H9 (cell line): Measurements from ENCODE around the gene CATSPERB. TPM values are rescaled to one million over a fixed set of nuclear protein-coding genes. Genes with fewer than 3 reads are reported as not detected.

ENCODE experiments used
- DNase-seq: peaks from one replicate; pipeline ENCODE4 v3.0.0-alpha.2; 2017
- H2AFZ ChIP-seq: one replicate; pipeline ENCODE4 v1.6.1; 2013; ENCODE audit warnings: mild to moderate bottlenecking, low read length, control low read depth, moderate library complexity
- H2AK5ac ChIP-seq: 2 replicates; pipeline ENCODE4 v1.6.1; 2013; ENCODE audit warnings: low read length, control low read depth, mixed read lengths; ENCODE audit not compliant: insufficient read length
- H2BK120ac ChIP-seq: one replicate; pipeline ENCODE4 v1.6.1; 2013; ENCODE audit warnings: low read depth, mild to moderate bottlenecking, low read length, control low read depth, inconsistent platforms; ENCODE audit not compliant: poor library complexity, severe bottlenecking
- H2BK12ac ChIP-seq: 2 replicates; pipeline ENCODE4 v1.6.1; 2013; ENCODE audit warnings: low read length, control low read depth, mixed read lengths, low read depth; ENCODE audit not compliant: insufficient read length
- H2BK15ac ChIP-seq: 2 replicates; pipeline ENCODE4 v1.6.1; 2013; ENCODE audit warnings: low read depth, low read length, control low read depth
- H2BK20ac ChIP-seq: one replicate; pipeline ENCODE4 v1.6.1; 2013; ENCODE audit warnings: low read depth, mild to moderate bottlenecking, low read length, control low read depth, inconsistent platforms; ENCODE audit not compliant: poor library complexity, severe bottlenecking
- H2BK5ac ChIP-seq: 2 replicates; pipeline ENCODE4 v1.6.1; 2013; ENCODE audit warnings: low read length, control low read depth, mixed read lengths; ENCODE audit not compliant: insufficient read length
- H3K14ac ChIP-seq: 2 replicates; pipeline ENCODE4 v1.6.1; 2013; ENCODE audit warnings: low read length, control low read depth; ENCODE audit not compliant: insufficient read depth
- H3K18ac ChIP-seq: 2 replicates; pipeline ENCODE4 v1.6.1; 2013; ENCODE audit warnings: low read depth, mild to moderate bottlenecking, mixed read lengths, low read length, control low read depth; ENCODE audit not compliant: insufficient read length
- H3K23ac ChIP-seq: 2 replicates; pipeline ENCODE4 v1.6.1; 2013; ENCODE audit warnings: low read length, control low read depth, mixed read lengths, low read depth; ENCODE audit not compliant: insufficient read length
- H3K23me2 ChIP-seq: 2 replicates; pipeline ENCODE4 v1.6.1; 2013; ENCODE audit warnings: low read depth, mild to moderate bottlenecking, mixed read lengths, low read length, control low read depth; ENCODE audit not compliant: insufficient read length, poor library complexity, severe bottlenecking
- H3K27ac ChIP-seq: 2 replicates; pipeline ENCODE4 v1.5.1; 2013; ENCODE audit warnings: low read length, control low read depth, mixed read lengths, low read depth; ENCODE audit not compliant: insufficient read length
- H3K27me3 ChIP-seq: 2 replicates; pipeline ENCODE4 v1.6.1; 2013; ENCODE audit warnings: low read length, control low read depth, inconsistent platforms; ENCODE audit not compliant: insufficient read depth
- H3K4ac ChIP-seq: 2 replicates; pipeline ENCODE4 v1.6.1; 2013; ENCODE audit warnings: low read depth, mild to moderate bottlenecking, control low read depth, inconsistent platforms, low read length, moderate library complexity
- H3K4me1 ChIP-seq: 2 replicates; pipeline ENCODE4 v1.6.1; 2013; ENCODE audit warnings: low read length, control low read depth, inconsistent platforms; ENCODE audit not compliant: insufficient read depth
- H3K4me2 ChIP-seq: 2 replicates; pipeline ENCODE4 v1.6.1; 2013; ENCODE audit warnings: low read length, control low read depth, mixed read lengths; ENCODE audit not compliant: insufficient read length, insufficient read depth
- H3K56ac ChIP-seq: 2 replicates; pipeline ENCODE4 v1.6.1; 2013; ENCODE audit warnings: low read depth, mild to moderate bottlenecking, mixed read lengths, low read length, control low read depth; ENCODE audit not compliant: insufficient read length
- H3K79me1 ChIP-seq: 2 replicates; pipeline ENCODE4 v1.6.1; 2013; ENCODE audit warnings: low read depth, mild to moderate bottlenecking, moderate library complexity, low read length, control low read depth, inconsistent platforms; ENCODE audit not compliant: insufficient read depth, poor library complexity, severe bottlenecking
- H3K79me2 ChIP-seq: 2 replicates; pipeline ENCODE4 v1.6.1; 2013; ENCODE audit warnings: low read length, control low read depth, inconsistent platforms; ENCODE audit not compliant: insufficient read depth
- H3K9ac ChIP-seq: 2 replicates; pipeline ENCODE4 v1.6.1; 2013; ENCODE audit warnings: low read length, control low read depth, mixed read lengths; ENCODE audit not compliant: insufficient read length; ENCODE audit errors: extremely low read depth
- H3K9me3 ChIP-seq: one replicate; pipeline ENCODE4 v1.6.1; 2013; ENCODE audit warnings: low read depth, low read length, inconsistent platforms; ENCODE audit not compliant: control insufficient read depth
- H3T11ph ChIP-seq: one replicate; pipeline ENCODE4 v1.6.1; 2013; ENCODE audit warnings: mild to moderate bottlenecking, low read length, control low read depth, inconsistent platforms
- H4K20me1 ChIP-seq: one replicate; pipeline ENCODE4 v1.6.1; 2013; ENCODE audit not compliant: control insufficient read depth, insufficient read length, insufficient read depth
- H4K5ac ChIP-seq: 2 replicates; pipeline ENCODE4 v1.6.1; 2013; ENCODE audit warnings: low read depth, mild to moderate bottlenecking, mixed read lengths, low read length, control low read depth; ENCODE audit not compliant: insufficient read length
- H4K8ac ChIP-seq: replicated peaks from 2 replicates; pipeline ENCODE4 v1.6.1; 2013; ENCODE audit warnings: low read length, control low read depth, mixed read lengths, low read depth; ENCODE audit not compliant: insufficient read length
- H4K91ac ChIP-seq: 2 replicates; pipeline ENCODE4 v1.6.1; 2013; ENCODE audit warnings: low read depth, mild to moderate bottlenecking, moderate library complexity, mixed read lengths, low read length, control low read depth; ENCODE audit not compliant: insufficient read length
- H3K27ac Mint-ChIP-seq, 3 experiments: 2 replicates in 2 of 3; 3 replicates in 1 of 3; pipeline ENCODE4 v1.8.0; 2020 to 2021; ENCODE audit warnings: mixed read lengths in 3 of 3, mild to moderate bottlenecking in 1 of 3, moderate library complexity in 1 of 3
- H3K27me3 Mint-ChIP-seq: 2 replicates; pipeline ENCODE4 v1.8.0; 2021; ENCODE audit warnings: low read depth, mild to moderate bottlenecking, moderate library complexity, mixed read lengths
- H3K36me3 Mint-ChIP-seq, 3 experiments: 2 replicates in 2 of 3; 3 replicates in 1 of 3; pipeline ENCODE4 v1.8.0; 2020 to 2021; ENCODE audit warnings: low read depth in 3 of 3, mixed read lengths in 3 of 3; ENCODE audit not compliant: insufficient read depth in 1 of 3
- H3K4me1 Mint-ChIP-seq, 2 experiments: 2 replicates each; pipeline ENCODE4 v1.8.0; 2020; ENCODE audit warnings: mixed read lengths in 2 of 2
- H3K4me3 Mint-ChIP-seq, 2 experiments: 2 replicates in 1 of 2; 3 replicates in 1 of 2; pipeline ENCODE4 v1.8.0; 2020 to 2021; ENCODE audit warnings: mild to moderate bottlenecking in 2 of 2, mixed read lengths in 2 of 2, moderate library complexity in 1 of 2
- H3K9me3 Mint-ChIP-seq, 2 experiments: 2 replicates in 1 of 2; 3 replicates in 1 of 2; pipeline ENCODE4 v1.8.0; 2020; ENCODE audit warnings: mild to moderate bottlenecking in 2 of 2, mixed read lengths in 2 of 2, moderate library complexity in 1 of 2
- CTCF ChIP-seq: fragments of 200-600 bp; sonication (generic); conservative IDR thresholded peaks from 3 replicates; pipeline ENCODE4 v1.8.0; 2021; ENCODE audit warnings: antibody characterized with exemption, mild to moderate bottlenecking
- WGBS: extraction: QIAGEN DNeasy Blood & Tissue Kit; methylation state at CpG from one replicate; pipeline ENCODE4 v1.1.7; 2013; ENCODE audit warnings: missing lambda C conversion rate, low lambda C conversion rate, mixed read lengths; ENCODE audit not compliant: insufficient read length; ENCODE audit errors: extremely low coverage; 5-methylcytosine and 5-hydroxymethylcytosine counted together
- total RNA-seq: library from RNA; stranded (reverse); gene quantifications from 2 replicates; pipeline ENCODE4 v1.2.1, GENCODE V29; 2021

CATSPERB gene
- total RNA-seq, 1 experiment from 2014 or later: 0.48 TPM

- WGBS: no CpG with 5 or more reads among the region's 2 CpGs
- H3K4me1 ChIP-seq: no peaks in the 10 kb centered on the region
- no peak overlapping the region for H3K4ac ChIP-seq
- H3K18ac ChIP-seq: no peak overlapping the region
- no peak overlapping the region for H2BK15ac ChIP-seq
- Mint-ChIP-seq H3K4me3 (no peak overlapping the region), H3K27me3 (peaks cover 4% of the 10 kb centered on the region), H3K36me3 (peaks cover 0 to 5% (median 3%) of the 10 kb centered on the region in 3 experiments; a peak in 3 of 7 replicates), H3K27ac (no peak overlapping the region), H3K9me3 (peaks cover 0 to 6% of the 10 kb centered on the region in 2 experiments; a peak in 2 of 5 replicates), H3K4me1 (peaks cover 5 to 6% of the 10 kb centered on the region in 2 experiments)
- H4K91ac ChIP-seq: no peak overlapping the region
- H2BK20ac ChIP-seq: no peak overlapping the region
- no peaks in the 10 kb centered on the region for H3K27me3 ChIP-seq
- H3K4me2 ChIP-seq: no peak overlapping the region
- H2BK120ac ChIP-seq: no peak overlapping the region
- TF ChIP-seq CTCF: peak; percentile 70
- no peak overlapping the region for H2BK12ac ChIP-seq
- H3K23me2 ChIP-seq: no peaks in the 10 kb centered on the region
- no peak overlapping the region for H3K23ac ChIP-seq
- no peaks in the 10 kb centered on the region for H3K79me1 ChIP-seq
- no peak for DNase-seq
- no peak overlapping the region for H2BK5ac ChIP-seq
- no peak overlapping the region for H3K56ac ChIP-seq
- no peak overlapping the region for H3T11ph ChIP-seq
- no peak overlapping the region for H3K27ac ChIP-seq
- no peaks in the 10 kb centered on the region for H3K79me2 ChIP-seq
- no peak overlapping the region for H2AK5ac ChIP-seq
- H4K5ac ChIP-seq: no peak overlapping the region
- H3K14ac ChIP-seq: no peak overlapping the region
- no peak overlapping the region for H3K9ac ChIP-seq
- no peaks in the 10 kb centered on the region for H4K20me1 ChIP-seq
- no peak overlapping the region for H4K8ac ChIP-seq
- H2AFZ ChIP-seq: no peak overlapping the region
- H3K9me3 ChIP-seq: no peaks in the 10 kb centered on the region
Observed at GRCh38 chr14:91649930-91650329, 82.0 kb downstream of the CATSPERB start.
